NCI-H748 (cell line): ENCODE measurements around the gene ARID2.
A peak's percentile ranks its signal among the peaks of the same experiment; 100 is the strongest.

ENCODE experiments used
- DNase-seq: peaks from one replicate; lab custom pipeline; 2025; ENCODE audit not compliant: unreplicated experiment; lab: John Stamatoyannopoulos, UW

The ARID2 gene

GRCh38 chr12:45850302-45850701 is 120.8 kb downstream of the ARID2 start:
- DNase-seq, result no peak

- no peak for DNase-seq
Observed at GRCh38 chr12:45852508-45852907, 123.0 kb downstream of the ARID2 start.

GRCh38 chr12:45853550-45853949 is 124.0 kb downstream of the ARID2 start:
- no peak for DNase-seq

GRCh38 chr12:45863332-45863731 is 133.8 kb downstream of the ARID2 start:
- no peak for DNase-seq

- no peak for DNase-seq
Observed at GRCh38 chr12:45866299-45866698, 136.8 kb downstream of the ARID2 start.

- no peak for DNase-seq
Observed at GRCh38 chr12:45872446-45872845, 142.9 kb downstream of the ARID2 start.

GRCh38 chr12:45877069-45877468 is 147.6 kb downstream of the ARID2 start:
- no peak for DNase-seq

GRCh38 chr12:45878630-45879255 is 149.2 kb downstream of the ARID2 start:
- DNase-seq, result peak; percentile 37

- no peak for DNase-seq
Observed at GRCh38 chr12:45879363-45879895, 149.9 kb downstream of the ARID2 start.

GRCh38 chr12:45880533-45880932 is 151.0 kb downstream of the ARID2 start:
- no peak for DNase-seq

- DNase-seq, result no peak
Observed at GRCh38 chr12:45883187-45883586, 153.7 kb downstream of the ARID2 start.

- DNase-seq, result no peak
Observed at GRCh38 chr12:45886685-45887084, 157.2 kb downstream of the ARID2 start.

GRCh38 chr12:45887544-45887943 is 158.0 kb downstream of the ARID2 start:
- DNase-seq, result no peak

- no peak for DNase-seq
Observed at GRCh38 chr12:45890276-45890675, 160.8 kb downstream of the ARID2 start.

GRCh38 chr12:45893240-45893639 is 163.7 kb downstream of the ARID2 start:
- no peak for DNase-seq

- DNase-seq, result no peak
Observed at GRCh38 chr12:45895961-45896360, 166.5 kb downstream of the ARID2 start.

GRCh38 chr12:45898094-45898493 is 168.6 kb downstream of the ARID2 start:
- DNase-seq, result no peak

GRCh38 chr12:45907955-45908354 is 178.4 kb downstream of the ARID2 start:
- DNase-seq, result no peak

GRCh38 chr12:45909041-45909713 is 179.7 kb downstream of the ARID2 start:
- peak; percentile 61 for DNase-seq

GRCh38 chr12:45912774-45913173 is 183.3 kb downstream of the ARID2 start:
- peak; percentile 69 for DNase-seq

- no peak for DNase-seq
Observed at GRCh38 chr12:45913631-45914030, 184.1 kb downstream of the ARID2 start.

- no peak for DNase-seq
Observed at GRCh38 chr12:45914090-45914489, 184.6 kb downstream of the ARID2 start.

GRCh38 chr12:45915405-45915804 is 185.9 kb downstream of the ARID2 start:
- no peak for DNase-seq
